C4-2B (cell line): ENCODE measurements around the gene KRTAP10-5.
"Not testable (repeated sequence)": the region's sequence is repeated elsewhere in the genome, so short reads cannot be mapped to it uniquely, and the experiment has no call there.

ENCODE experiments used
- H3K27ac ChIP-seq: fragments of 450-650 bp; 2 replicates; pipeline ENCODE4 v1.5.1; 2017
- ZFX ChIP-seq: fragments of 450-650 bp; IDR thresholded peaks from 2 replicates; pipeline ENCODE4 v1.6.1; 2017
- TF ChIP-seq, protein P1 (sequence below): fragments of 450-650 bp; conservative IDR thresholded peaks from 2 replicates; pipeline ENCODE4 v1.5.1; 2017; ENCODE audit warnings: mild to moderate bottlenecking

The KRTAP10-5 gene

DNA sequence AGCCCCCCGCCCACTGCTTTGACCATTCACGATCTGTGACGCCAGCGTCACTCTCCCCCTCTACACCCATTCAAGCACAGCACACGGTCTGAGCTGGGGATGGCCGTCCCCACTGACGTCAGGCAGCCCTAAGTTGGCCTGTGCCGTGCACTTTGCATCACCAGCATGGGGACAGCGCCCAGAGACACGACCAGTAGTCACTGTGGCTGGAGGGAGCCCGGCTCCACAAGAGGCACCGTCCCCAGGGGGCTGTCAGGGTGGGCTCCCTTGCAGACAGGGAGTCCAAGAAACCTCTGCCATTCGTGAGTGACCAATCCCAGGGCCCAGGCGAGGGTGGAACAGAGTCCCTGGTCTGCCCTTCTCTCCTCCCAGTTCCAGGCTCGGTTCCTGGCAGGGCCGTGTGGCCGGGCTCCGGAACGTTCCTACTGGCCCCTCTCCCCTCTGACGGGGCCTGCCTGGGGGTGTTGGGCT lies 33.8 kb upstream of the KRTAP10-5 start:
- no peak overlapping the region for H3K27ac ChIP-seq
- TF ChIP-seq ZFX, result no peak
- TF ChIP-seq, protein P1, sequence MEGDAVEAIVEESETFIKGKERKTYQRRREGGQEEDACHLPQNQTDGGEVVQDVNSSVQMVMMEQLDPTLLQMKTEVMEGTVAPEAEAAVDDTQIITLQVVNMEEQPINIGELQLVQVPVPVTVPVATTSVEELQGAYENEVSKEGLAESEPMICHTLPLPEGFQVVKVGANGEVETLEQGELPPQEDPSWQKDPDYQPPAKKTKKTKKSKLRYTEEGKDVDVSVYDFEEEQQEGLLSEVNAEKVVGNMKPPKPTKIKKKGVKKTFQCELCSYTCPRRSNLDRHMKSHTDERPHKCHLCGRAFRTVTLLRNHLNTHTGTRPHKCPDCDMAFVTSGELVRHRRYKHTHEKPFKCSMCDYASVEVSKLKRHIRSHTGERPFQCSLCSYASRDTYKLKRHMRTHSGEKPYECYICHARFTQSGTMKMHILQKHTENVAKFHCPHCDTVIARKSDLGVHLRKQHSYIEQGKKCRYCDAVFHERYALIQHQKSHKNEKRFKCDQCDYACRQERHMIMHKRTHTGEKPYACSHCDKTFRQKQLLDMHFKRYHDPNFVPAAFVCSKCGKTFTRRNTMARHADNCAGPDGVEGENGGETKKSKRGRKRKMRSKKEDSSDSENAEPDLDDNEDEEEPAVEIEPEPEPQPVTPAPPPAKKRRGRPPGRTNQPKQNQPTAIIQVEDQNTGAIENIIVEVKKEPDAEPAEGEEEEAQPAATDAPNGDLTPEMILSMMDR, result no peak

DNA sequence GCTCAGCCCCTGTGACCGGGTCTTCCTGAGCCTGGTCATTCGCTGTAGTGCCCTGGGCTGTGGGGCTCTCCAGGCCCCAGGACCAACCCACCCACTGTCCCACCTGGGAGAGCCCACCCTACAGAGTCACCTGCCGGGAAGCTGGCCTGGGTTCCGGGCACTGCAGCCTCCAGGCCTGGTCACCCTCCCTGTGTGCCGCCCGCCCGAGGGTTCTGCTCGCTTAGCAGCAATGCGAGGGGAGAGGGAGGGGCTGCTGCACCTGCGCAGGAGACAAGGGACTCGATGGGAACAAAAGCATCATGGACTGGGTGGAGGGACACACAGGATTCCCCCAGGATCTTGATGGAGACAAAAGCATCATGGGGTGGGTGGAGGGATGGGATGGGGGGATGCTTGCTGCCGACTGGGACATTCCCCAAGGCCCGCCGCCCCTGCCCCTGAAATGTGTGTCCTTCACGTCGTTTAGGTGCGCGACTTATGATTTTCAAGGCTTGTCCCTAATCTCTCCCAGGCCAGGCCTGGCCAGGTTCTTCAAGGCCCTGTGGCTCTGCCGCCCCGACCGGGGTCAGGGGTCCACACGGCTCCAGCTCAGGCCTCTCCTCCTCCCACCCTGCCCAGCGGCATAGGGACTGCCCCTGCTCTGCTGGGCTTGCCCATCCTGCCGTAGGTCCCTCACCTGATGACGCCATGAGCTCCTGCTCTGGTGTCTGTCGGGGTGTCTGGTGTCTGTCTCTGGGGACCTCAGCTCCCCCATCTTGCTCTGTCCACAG lies 33.2 kb upstream of the KRTAP10-5 start:
- TF ChIP-seq, protein P1, result no peak
- TF ChIP-seq ZFX, result no peak
- H3K27ac ChIP-seq, result no peak overlapping the region

DNA sequence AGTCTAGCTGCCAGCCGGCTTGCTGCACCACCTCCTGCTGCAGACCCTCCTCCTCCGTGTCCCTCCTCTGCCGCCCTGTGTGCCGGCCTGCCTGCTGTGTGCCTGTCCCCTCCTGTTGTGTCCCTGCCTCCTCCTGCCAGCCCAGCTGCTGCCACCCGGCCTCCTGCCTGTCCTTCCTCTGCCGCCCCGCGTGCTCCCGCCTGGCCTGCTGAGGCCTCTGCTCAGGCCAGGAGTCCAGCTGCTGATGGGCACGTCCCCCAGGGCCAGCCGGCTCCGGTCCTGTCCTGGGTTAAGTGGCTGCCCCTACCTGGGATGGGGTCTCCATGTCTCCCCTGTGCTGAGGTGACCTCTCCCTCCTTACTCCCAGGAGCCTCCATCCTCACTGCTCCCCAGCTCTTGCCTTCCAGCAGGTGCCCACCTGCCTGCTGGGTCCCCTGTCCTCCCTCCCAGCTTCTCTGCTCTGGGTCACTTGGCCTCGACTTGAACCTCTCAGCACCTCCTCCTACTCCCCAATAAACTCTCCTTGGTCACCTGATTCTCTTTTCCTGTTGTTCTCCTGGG lies 32.3 kb upstream of the KRTAP10-5 start:
- no peak for TF ChIP-seq ZFX
- TF ChIP-seq, protein P1, result no peak

DNA sequence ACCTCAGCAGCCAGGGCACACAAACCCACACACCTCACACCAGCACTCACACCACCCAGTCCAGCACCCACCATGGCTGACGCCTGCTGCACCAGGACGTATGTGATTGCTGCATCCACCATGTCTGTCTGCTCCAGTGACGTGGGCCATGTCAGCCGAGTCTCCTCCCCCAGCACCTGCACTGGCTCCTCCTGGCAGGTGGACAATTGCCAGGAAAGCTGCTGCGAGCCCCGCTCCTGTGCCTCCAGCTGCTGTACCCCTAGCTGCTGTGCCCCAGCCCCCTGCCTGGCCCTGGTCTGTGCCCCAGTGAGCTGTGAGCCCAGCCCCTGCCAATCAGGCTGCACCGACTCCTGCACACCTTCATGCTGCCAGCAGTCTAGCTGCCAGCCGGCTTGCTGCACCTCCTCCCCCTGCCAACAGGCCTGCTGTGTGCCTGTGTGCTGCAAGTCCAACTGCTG lies 31.7 kb upstream of the KRTAP10-5 start, which contains the start of gene KRTAP10-8:
KRTAP10-8 (plus strand) TSS at position 51 of the 458 bp plus-strand sequence; CDS start at position 73, 22 bp downstream.
- TF ChIP-seq, protein P1, result no peak
- TF ChIP-seq ZFX, result no peak
- no peak within 1 kb of the TSS for H3K27ac ChIP-seq

More for the DNA sequence above, 32.3 kb upstream of the KRTAP10-5 start:
- no peak overlapping the region for H3K27ac ChIP-seq

DNA sequence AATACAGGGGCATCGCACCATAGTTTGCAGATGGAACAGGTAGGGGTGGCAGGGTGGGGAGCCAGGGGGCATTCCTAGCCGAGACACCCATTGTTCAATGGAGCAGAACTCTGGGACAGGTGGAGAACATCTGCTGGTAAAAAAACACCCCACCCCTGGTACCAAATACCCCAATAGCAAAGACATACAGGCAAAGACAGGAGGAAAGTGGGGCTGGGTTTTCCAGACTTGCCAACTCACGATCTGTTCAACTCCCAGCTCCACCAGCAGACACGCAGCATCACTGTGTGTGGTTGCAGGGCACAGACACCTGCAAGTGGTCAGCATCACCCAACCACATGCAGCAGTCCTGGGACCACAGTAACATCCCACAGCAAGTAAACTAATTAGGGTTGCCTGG lies 31.1 kb upstream of the KRTAP10-5 start:
- no peak overlapping the region for H3K27ac ChIP-seq
- TF ChIP-seq, protein P1, result no peak
- TF ChIP-seq ZFX, result no peak

DNA sequence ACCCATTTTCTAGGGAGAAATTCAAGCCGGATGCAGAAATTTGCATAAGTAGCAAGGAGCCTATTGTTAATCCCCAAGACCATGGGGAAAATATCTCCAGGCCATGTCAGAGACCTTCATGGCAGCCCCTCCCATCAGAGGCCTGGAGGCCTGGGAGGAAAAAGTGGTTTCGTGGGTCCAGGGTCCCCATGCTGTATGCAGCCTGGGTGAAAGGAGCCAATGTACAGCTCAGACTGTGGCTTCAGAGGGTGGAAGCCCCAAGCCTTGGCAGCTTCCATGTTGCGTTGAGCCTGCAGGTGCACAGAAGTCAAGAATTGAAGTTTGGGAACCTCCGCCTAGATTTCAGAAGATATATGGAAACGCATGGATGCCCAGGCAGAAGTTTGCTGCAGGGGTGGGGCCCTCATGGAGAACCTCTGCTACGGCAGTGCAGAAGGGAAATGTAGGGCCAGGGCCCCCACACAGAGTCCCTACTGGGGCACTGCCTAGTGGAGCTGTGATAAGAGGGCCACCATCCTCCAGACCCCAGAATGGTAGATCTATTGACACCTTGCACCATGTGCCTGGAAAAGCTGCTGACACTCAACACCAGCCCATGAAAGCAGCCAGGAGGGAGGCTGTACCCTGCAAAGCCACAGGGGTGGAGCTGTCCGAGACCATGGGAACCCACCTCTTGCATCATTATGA lies 29.9 kb upstream of the KRTAP10-5 start:
- H3K27ac ChIP-seq, result not testable (repeated sequence)

DNA sequence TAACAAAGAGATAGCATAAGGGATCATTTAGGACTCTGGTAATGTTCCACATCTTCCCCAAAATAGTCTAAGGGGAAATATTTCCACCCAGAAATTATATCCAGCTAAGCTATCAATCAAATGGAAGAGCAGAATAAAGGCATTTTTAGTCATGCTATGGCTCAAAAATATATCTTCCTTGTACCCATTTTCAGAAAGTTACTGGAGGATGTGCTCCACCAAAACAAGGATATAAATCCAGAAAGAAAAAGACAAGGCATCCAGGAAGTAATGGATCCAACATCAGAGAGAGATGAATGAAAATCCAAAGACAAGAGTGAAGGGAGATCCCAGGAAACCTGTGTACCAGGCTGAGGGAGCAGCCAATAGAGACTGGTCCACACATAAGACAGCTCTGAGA lies 28.8 kb upstream of the KRTAP10-5 start:
- no peak overlapping the region for H3K27ac ChIP-seq
- TF ChIP-seq, protein P1, result no peak
- TF ChIP-seq ZFX, result no peak
